ENCODE results near the gene CD48. TPM values are rescaled to one million over a fixed set of nuclear protein-coding genes. Genes with fewer than 3 reads are reported as not detected.
"Not testable (repeated sequence)": the region's sequence is repeated elsewhere in the genome, so short reads cannot be mapped to it uniquely, and the experiment has no call there.

The CD48 gene
- total and polyA plus RNA-seq, 2 donors: 157 to 208 TPM

GRCh38 chr1:160706526-160707235, 4.9 kb downstream of the CD48 start:
- Histone ChIP-seq H3K9me3 (ENCODE audit: control insufficient read depth in 2 of 2, insufficient read depth in 1 of 2, low read length in 1 of 2) (no peaks in the 10 kb centered on the region), H3K27ac (ENCODE audit: low read depth in 1 of 2, low read length in 1 of 2) (peak overlapping the region in 1 of 2 donors; percentile 77), H3K36me3 (ENCODE audit: control insufficient read depth in 2 of 2, insufficient read depth in 2 of 2, low read length in 1 of 2) (peaks cover 8 to 43% of the 10 kb centered on the region in 2 donors), H3K4me1 (ENCODE audit: control insufficient read depth in 2 of 2, insufficient read depth in 2 of 2, low read length in 2 of 2) (peaks cover 40 to 53% of the 10 kb centered on the region in 2 donors), H3K27me3 (ENCODE audit: control insufficient read depth in 2 of 2, insufficient read depth in 1 of 2, low read length in 1 of 2) (no peaks in the 10 kb centered on the region), H3K4me3 (ENCODE audit: low read length in 2 of 2) (peak overlapping the region in 1 of 2 donors; percentile 89)
- WGBS: 32% methylated on average over 4 of the region's 4 CpGs
- no peak for DNase-seq (ENCODE audit: low read depth in 6 of 9, low spot score in 9 of 9)

DNA sequence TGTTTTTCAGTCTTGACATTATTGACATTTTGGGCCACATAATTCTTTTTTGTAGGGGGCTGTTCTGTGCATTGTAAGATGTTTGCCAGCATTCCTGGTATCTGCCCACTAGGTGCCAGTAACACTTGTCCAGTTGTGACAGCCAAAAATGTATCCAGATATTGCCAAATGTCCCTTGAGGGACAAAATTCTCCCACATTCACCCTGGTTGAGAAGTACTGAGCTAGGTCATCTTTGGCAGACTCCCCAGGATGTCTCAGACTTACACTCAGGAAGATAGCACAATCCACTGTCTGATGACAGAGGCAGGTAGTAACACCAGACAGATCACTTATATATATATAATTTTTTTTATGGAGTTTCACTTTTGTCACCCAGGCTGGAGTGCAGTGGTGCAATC, 5.9 kb downstream of the CD48 start:
- H3K4me1 ChIP-seq (ENCODE audit: control insufficient read depth in 2 of 2, insufficient read depth in 2 of 2, low read length in 2 of 2): peaks cover 38 to 49% of the 10 kb centered on the region in 2 donors

GRCh38 chr1:160705212-160705621, 6.4 kb downstream of the CD48 start:
- not testable (repeated sequence) for H3K9me3 ChIP-seq (ENCODE audit: control insufficient read depth in 2 of 2, insufficient read depth in 1 of 2, low read length in 1 of 2)
- peaks cover 35 to 49% of the 10 kb centered on the region in 2 donors for H3K4me1 ChIP-seq (ENCODE audit: control insufficient read depth in 2 of 2, insufficient read depth in 2 of 2, low read length in 2 of 2)

More for the DNA sequence above, 5.9 kb downstream of the CD48 start:
- no peak for DNase-seq (ENCODE audit: low read depth in 6 of 9, low spot score in 9 of 9)
- no peaks in the 10 kb centered on the region for H3K27me3 ChIP-seq (ENCODE audit: control insufficient read depth in 2 of 2, insufficient read depth in 1 of 2, low read length in 1 of 2)
- H3K9me3 ChIP-seq (ENCODE audit: control insufficient read depth in 2 of 2, insufficient read depth in 1 of 2, low read length in 1 of 2): no peaks in the 10 kb centered on the region
- H3K27ac ChIP-seq (ENCODE audit: low read depth in 1 of 2, low read length in 1 of 2): no peak overlapping the region
- H3K36me3 ChIP-seq (ENCODE audit: control insufficient read depth in 2 of 2, insufficient read depth in 2 of 2, low read length in 1 of 2): peaks cover 11 to 45% of the 10 kb centered on the region in 2 donors
- H3K4me3 ChIP-seq (ENCODE audit: low read length in 2 of 2): no peak overlapping the region

GRCh38 chr1:160704250-160704649, 7.4 kb downstream of the CD48 start:
- Histone ChIP-seq H3K27ac (ENCODE audit: low read depth in 1 of 2, low read length in 1 of 2) (peak overlapping the region in 1 of 2 donors; percentile 42), H3K4me3 (ENCODE audit: low read length in 2 of 2) (no peak overlapping the region), H3K27me3 (ENCODE audit: control insufficient read depth in 2 of 2, insufficient read depth in 1 of 2, low read length in 1 of 2) (no peaks in the 10 kb centered on the region), H3K36me3 (ENCODE audit: control insufficient read depth in 2 of 2, insufficient read depth in 2 of 2, low read length in 1 of 2) (peaks cover 11 to 40% of the 10 kb centered on the region in 2 donors), H3K4me1 (ENCODE audit: control insufficient read depth in 2 of 2, insufficient read depth in 2 of 2, low read length in 2 of 2) (peaks cover 28 to 42% of the 10 kb centered on the region in 2 donors), H3K9me3 (ENCODE audit: control insufficient read depth in 2 of 2, insufficient read depth in 1 of 2, low read length in 1 of 2) (no peaks in the 10 kb centered on the region)
- DNase-seq (ENCODE audit: low read depth in 6 of 9, low spot score in 9 of 9): no peak
- 61% methylated on average over 4 of the region's 4 CpGs for WGBS

More at GRCh38 chr1:160705212-160705621, 6.4 kb downstream of the CD48 start:
- H3K4me3 ChIP-seq (ENCODE audit: low read length in 2 of 2); H3K27ac ChIP-seq (ENCODE audit: low read depth in 1 of 2, low read length in 1 of 2); DNase-seq (ENCODE audit: low read depth in 6 of 9, low spot score in 9 of 9); H3K27me3 ChIP-seq (ENCODE audit: control insufficient read depth in 2 of 2, insufficient read depth in 1 of 2, low read length in 1 of 2): not testable (repeated sequence)
- peaks cover 11 to 45% of the 10 kb centered on the region in 2 donors for H3K36me3 ChIP-seq (ENCODE audit: control insufficient read depth in 2 of 2, insufficient read depth in 2 of 2, low read length in 1 of 2)
- WGBS: 87% methylated on average over 3 of the region's 3 CpGs

DNA sequence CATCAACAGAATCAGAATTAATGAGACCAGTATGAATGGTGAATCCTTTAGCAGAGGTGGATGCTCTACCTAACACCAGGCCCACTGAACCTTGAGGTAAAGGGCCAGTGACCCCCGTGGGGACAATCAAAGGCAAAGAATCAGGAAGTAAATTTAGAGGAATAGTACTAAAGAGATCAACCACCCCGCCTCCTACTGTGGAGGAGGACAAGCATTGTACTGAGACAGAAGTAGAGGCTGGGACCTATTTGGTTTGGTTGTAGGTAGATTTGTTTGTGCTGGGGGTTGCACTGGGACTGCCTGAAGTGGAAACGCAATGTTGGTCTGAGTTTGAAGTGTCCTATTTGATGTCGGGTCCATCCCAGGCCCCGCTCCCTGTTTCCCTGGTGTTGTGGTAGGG, 9.5 kb downstream of the CD48 start:
- DNase-seq (ENCODE audit: low read depth in 6 of 9, low spot score in 9 of 9): no peak
- Histone ChIP-seq H3K36me3 (ENCODE audit: control insufficient read depth in 2 of 2, insufficient read depth in 2 of 2, low read length in 1 of 2) (peaks cover 11 to 29% of the 10 kb centered on the region in 2 donors), H3K27me3 (ENCODE audit: control insufficient read depth in 2 of 2, insufficient read depth in 1 of 2, low read length in 1 of 2) (no peaks in the 10 kb centered on the region), H3K27ac (ENCODE audit: low read depth in 1 of 2, low read length in 1 of 2) (no peak overlapping the region), H3K4me1 (ENCODE audit: control insufficient read depth in 2 of 2, insufficient read depth in 2 of 2, low read length in 2 of 2) (peaks cover 6 to 20% of the 10 kb centered on the region in 2 donors), H3K9me3 (ENCODE audit: control insufficient read depth in 2 of 2, insufficient read depth in 1 of 2, low read length in 1 of 2) (no peaks in the 10 kb centered on the region), H3K4me3 (ENCODE audit: low read length in 2 of 2) (no peak overlapping the region)
- 93% methylated on average over 5 of the region's 5 CpGs for WGBS

- not testable (repeated sequence) for DNase-seq (ENCODE audit: low read depth in 6 of 9, low spot score in 9 of 9); H3K27me3 ChIP-seq (ENCODE audit: control insufficient read depth in 2 of 2, insufficient read depth in 1 of 2, low read length in 1 of 2); H3K4me3 ChIP-seq (ENCODE audit: low read length in 2 of 2); H3K9me3 ChIP-seq (ENCODE audit: control insufficient read depth in 2 of 2, insufficient read depth in 1 of 2, low read length in 1 of 2); H3K27ac ChIP-seq (ENCODE audit: low read depth in 1 of 2, low read length in 1 of 2); H3K4me1 ChIP-seq (ENCODE audit: control insufficient read depth in 2 of 2, insufficient read depth in 2 of 2, low read length in 2 of 2)
- WGBS: 93% methylated on average over 10 of the region's 10 CpGs
- H3K36me3 ChIP-seq (ENCODE audit: control insufficient read depth in 2 of 2, insufficient read depth in 2 of 2, low read length in 1 of 2): peaks cover 0 to 13% of the 10 kb centered on the region in 2 donors
These were observed 19.2 kb downstream of the CD48 start for GRCh38 chr1:160692390-160692789.

DNA sequence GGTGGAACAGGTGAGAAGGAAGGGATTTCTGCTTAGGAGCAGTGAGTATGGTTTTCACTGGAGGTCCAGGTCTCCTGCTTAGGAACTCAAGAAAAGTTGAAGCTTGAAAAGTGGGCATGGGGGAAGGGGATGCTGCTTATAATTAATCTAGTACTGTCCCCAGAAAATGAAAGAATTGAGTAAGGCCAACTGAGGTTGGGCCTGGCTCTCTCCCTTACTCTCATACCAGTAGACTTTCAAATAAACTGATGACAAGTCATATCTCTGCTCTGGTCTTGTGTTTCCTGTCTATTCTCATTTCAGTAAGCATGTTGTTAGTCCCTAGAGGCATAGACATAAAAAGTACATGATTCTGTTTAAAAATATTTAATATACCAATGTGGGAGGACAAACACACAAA, 26.4 kb downstream of the CD48 start:
- DNase-seq (ENCODE audit: low read depth in 6 of 9, low spot score in 9 of 9): no peak
- peaks cover 38 to 70% of the 10 kb centered on the region in 2 donors for H3K36me3 ChIP-seq (ENCODE audit: control insufficient read depth in 2 of 2, insufficient read depth in 2 of 2, low read length in 1 of 2)
- H3K27ac ChIP-seq (ENCODE audit: low read depth in 1 of 2, low read length in 1 of 2): no peak overlapping the region
- H3K4me1 ChIP-seq (ENCODE audit: control insufficient read depth in 2 of 2, insufficient read depth in 2 of 2, low read length in 2 of 2): peaks cover 11 to 38% of the 10 kb centered on the region in 2 donors
- H3K27me3 ChIP-seq (ENCODE audit: control insufficient read depth in 2 of 2, insufficient read depth in 1 of 2, low read length in 1 of 2): no peaks in the 10 kb centered on the region
- H3K9me3 ChIP-seq (ENCODE audit: control insufficient read depth in 2 of 2, insufficient read depth in 1 of 2, low read length in 1 of 2): no peaks in the 10 kb centered on the region
- no peak overlapping the region for H3K4me3 ChIP-seq (ENCODE audit: low read length in 2 of 2)

GRCh38 chr1:160682983-160683865, 28.4 kb downstream of the CD48 start:
- WGBS: 76% methylated on average over 4 of the region's 4 CpGs
- Histone ChIP-seq H3K4me3 (ENCODE audit: low read length in 2 of 2) (no peak overlapping the region), H3K9me3 (ENCODE audit: control insufficient read depth in 2 of 2, insufficient read depth in 1 of 2, low read length in 1 of 2) (no peaks in the 10 kb centered on the region), H3K36me3 (ENCODE audit: control insufficient read depth in 2 of 2, insufficient read depth in 2 of 2, low read length in 1 of 2) (peaks cover 54 to 87% of the 10 kb centered on the region in 2 donors), H3K4me1 (ENCODE audit: control insufficient read depth in 2 of 2, insufficient read depth in 2 of 2, low read length in 2 of 2) (peaks cover 8 to 34% of the 10 kb centered on the region in 2 donors), H3K27ac (ENCODE audit: low read depth in 1 of 2, low read length in 1 of 2) (peak overlapping the region; percentile 35 to 46), H3K27me3 (ENCODE audit: control insufficient read depth in 2 of 2, insufficient read depth in 1 of 2, low read length in 1 of 2) (no peaks in the 10 kb centered on the region)
- no peak for DNase-seq (ENCODE audit: low read depth in 6 of 9, low spot score in 9 of 9)

GRCh38 chr1:160681891-160682140, 29.8 kb downstream of the CD48 start:
- WGBS: 97% methylated on average over 3 of the region's 3 CpGs
- H3K36me3 ChIP-seq (ENCODE audit: control insufficient read depth in 2 of 2, insufficient read depth in 2 of 2, low read length in 1 of 2): peaks cover 68 to 95% of the 10 kb centered on the region in 2 donors
- peaks cover 10 to 48% of the 10 kb centered on the region in 2 donors for H3K4me1 ChIP-seq (ENCODE audit: control insufficient read depth in 2 of 2, insufficient read depth in 2 of 2, low read length in 2 of 2)
- no peaks in the 10 kb centered on the region for H3K9me3 ChIP-seq (ENCODE audit: control insufficient read depth in 2 of 2, insufficient read depth in 1 of 2, low read length in 1 of 2)
- H3K27ac ChIP-seq (ENCODE audit: low read depth in 1 of 2, low read length in 1 of 2): peak overlapping the region in 1 of 2 donors; percentile 6
- no peak overlapping the region for H3K4me3 ChIP-seq (ENCODE audit: low read length in 2 of 2)
- DNase-seq (ENCODE audit: low read depth in 6 of 9, low spot score in 9 of 9): no peak
- no peaks in the 10 kb centered on the region for H3K27me3 ChIP-seq (ENCODE audit: control insufficient read depth in 2 of 2, insufficient read depth in 1 of 2, low read length in 1 of 2)
